Measurements from ENCODE around the gene ZACN. TPM values are rescaled to one million over a fixed set of nuclear protein-coding genes. Genes with fewer than 3 reads are reported as not detected.

ZACN gene
- total and polyA plus RNA-seq, 2 donors (not counting 3 experiments of a cell fraction or from before 2014, with no cell fraction given), result 0.18 TPM; not detected in 1

- TF ChIP-seq JUN (IDR thresholded peaks at IDR 0.05; ENCODE audit: borderline replicate concordance, insufficient read depth, insufficient read length, low read depth), result no peak
- no peak for TF ChIP-seq FOS (IDR thresholded peaks at IDR 0.05; ENCODE audit: borderline replicate concordance, insufficient read depth, low read length)
- no peak for TF ChIP-seq GATA2 (IDR thresholded peaks at IDR 0.05; ENCODE audit: insufficient read depth, insufficient read length, low read depth, low read length)
- no peak for TF ChIP-seq POLR2AphosphoS5 (IDR thresholded peaks at IDR 0.05; ENCODE audit: insufficient read depth, low read depth, low read length)
- BruUV-seq (replicated peaks), result no TSS peak
- ChIA-PET CTCF (no interaction called here), POLR2A (no interaction called here)
- no peaks in the 10 kb centered on the region for H3K4me1 ChIP-seq (ENCODE audit: control insufficient read depth, extremely low read depth, insufficient read depth, low read length)
- no peaks in the 10 kb centered on the region for H3K9me1 ChIP-seq (replicated peaks; ENCODE audit: control insufficient read depth, extremely low read depth, insufficient read depth, low read length)
- no peak for FAIRE-seq
- DNase-seq (ENCODE audit: low read depth, low spot score), result no peak
- no peaks in the 10 kb centered on the region for H3K9me3 ChIP-seq (replicated peaks; ENCODE audit: control insufficient read depth, insufficient read depth, low read length)
- H3K79me2 ChIP-seq (ENCODE audit: control insufficient read depth, insufficient read depth, low read length), result no peaks in the 10 kb centered on the region
- H3K36me3 ChIP-seq (ENCODE audit: control insufficient read depth in 2 of 2, extremely low read depth in 1 of 2, insufficient read depth in 2 of 2, low read length in 2 of 2), result peaks cover 0 to 37% of the 10 kb centered on the region in 2 experiments
- dilution Hi-C loops (cut with MboI; ENCODE audit: extremely low pct_ligation_motif_present, low sequenced_read_pairs), result no loop called here
- peaks cover 40% of the 10 kb centered on the region in 2 experiments for H3K27me3 ChIP-seq (ENCODE audit: control insufficient read depth in 2 of 2, insufficient read depth in 2 of 2, low read length in 2 of 2)
- no peak overlapping the region for H3K9ac ChIP-seq (replicated peaks; ENCODE audit: extremely low read depth, insufficient read depth, low read length)
- no peak overlapping the region for H3K4me3 ChIP-seq (replicated peaks in 1 of 3; ENCODE audit: insufficient read depth in 1 of 3, low read depth in 1 of 3, low read length in 3 of 3)
- intact Hi-C loops (cut with micrococcal nuclease), result no loop called here
- no peak overlapping the region for H2AFZ ChIP-seq (ENCODE audit: low read depth, low read length)
- H3K4me2 ChIP-seq (ENCODE audit: insufficient read depth, low read length), result no peak overlapping the region
- no peaks in the 10 kb centered on the region for H4K20me1 ChIP-seq (replicated peaks; ENCODE audit: control insufficient read depth, extremely low read depth, insufficient read depth, low read length)
- no peak overlapping the region for H3K27ac ChIP-seq (ENCODE audit: insufficient read depth, low read depth, low read length)
These were observed 2.6 kb downstream of the ZACN start for GRCh38 chr17:76081295-76082210.

Measured in endothelial cell of umbilical vein (primary cell).